ENCODE measurements around the gene TUT1. TPM values are rescaled to one million over a fixed set of nuclear protein-coding genes. Genes with fewer than 3 reads are reported as not detected.
"Not testable (repeated sequence)": the region's sequence is repeated elsewhere in the genome, so short reads cannot be mapped to it uniquely, and the experiment has no call there.

The TUT1 gene
- total RNA-seq, 1 experiment from 2014 or later, result 27.2 TPM

DNA sequence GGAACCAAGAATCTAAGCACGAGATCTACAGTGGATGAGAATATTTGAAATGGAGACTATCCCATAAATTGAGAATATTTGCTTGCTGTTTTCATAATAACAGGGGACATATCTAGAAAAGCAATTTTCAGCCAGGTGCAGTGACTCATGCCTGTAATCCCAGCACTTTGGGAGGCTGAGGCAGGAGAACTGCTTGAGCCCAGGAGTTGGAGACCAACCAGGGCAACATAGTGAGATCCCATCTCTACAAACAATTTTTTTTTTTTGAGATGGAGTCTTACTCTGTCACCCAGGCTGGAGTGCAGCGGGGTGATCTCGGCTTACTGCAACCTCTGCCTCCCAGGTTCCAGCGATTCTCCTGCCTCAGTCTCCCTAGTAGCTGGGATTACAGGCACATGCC is 9.6 kb downstream of the TUT1 start:
- peaks cover 75% of the 10 kb centered on the region for H3K36me3 Mint-ChIP-seq (ENCODE audit: insufficient read depth, unreplicated experiment)
- H3K27ac Mint-ChIP-seq (ENCODE audit: unreplicated experiment); H3K4me3 Mint-ChIP-seq (ENCODE audit: unreplicated experiment); H3K9me3 ChIP-seq; DNase-seq; H3K4me3 ChIP-seq (ENCODE audit: low read depth, low read length); H3K27me3 ChIP-seq (replicated peaks; ENCODE audit: control insufficient read depth, insufficient read depth, low read length); intact Hi-C loops (cut with micrococcal nuclease; ENCODE audit: unreplicated experiment); H3K36me3 ChIP-seq (ENCODE audit: control insufficient read depth, insufficient read depth, low read length); BruUV-seq (replicated peaks); H3K9me3 Mint-ChIP-seq (ENCODE audit: unreplicated experiment); H3K27me3 Mint-ChIP-seq (ENCODE audit: insufficient read depth, unreplicated experiment); POLR2A ChIA-PET; H3K4me1 ChIP-seq: not testable (repeated sequence)
- CTCF ChIA-PET, result interaction anchor here (1.0 kb wide), 1 partner anchor 10 kb away, joined by 4 read pairs; the partner anchor contains the start of gene TUT1
- H3K4me1 Mint-ChIP-seq (ENCODE audit: low read depth, unreplicated experiment), result peaks cover 16% of the 10 kb centered on the region

GRCh38 chr11:62580959-62581715 is 10.2 kb downstream of the TUT1 start:
- intact Hi-C loops (cut with micrococcal nuclease; ENCODE audit: unreplicated experiment), result no loop called here
- peaks cover 5% of the 10 kb centered on the region; the same call in 1 of the 2 replicates for H3K36me3 ChIP-seq (ENCODE audit: control insufficient read depth, insufficient read depth, low read length)
- no peaks in the 10 kb centered on the region for H3K27me3 Mint-ChIP-seq (ENCODE audit: insufficient read depth, unreplicated experiment)
- CTCF ChIA-PET, result interaction anchor here (1.0 kb wide), 1 partner anchor 10 kb away, joined by 4 read pairs; the partner anchor contains the start of gene TUT1
- TF ChIP-seq, protein P1, sequence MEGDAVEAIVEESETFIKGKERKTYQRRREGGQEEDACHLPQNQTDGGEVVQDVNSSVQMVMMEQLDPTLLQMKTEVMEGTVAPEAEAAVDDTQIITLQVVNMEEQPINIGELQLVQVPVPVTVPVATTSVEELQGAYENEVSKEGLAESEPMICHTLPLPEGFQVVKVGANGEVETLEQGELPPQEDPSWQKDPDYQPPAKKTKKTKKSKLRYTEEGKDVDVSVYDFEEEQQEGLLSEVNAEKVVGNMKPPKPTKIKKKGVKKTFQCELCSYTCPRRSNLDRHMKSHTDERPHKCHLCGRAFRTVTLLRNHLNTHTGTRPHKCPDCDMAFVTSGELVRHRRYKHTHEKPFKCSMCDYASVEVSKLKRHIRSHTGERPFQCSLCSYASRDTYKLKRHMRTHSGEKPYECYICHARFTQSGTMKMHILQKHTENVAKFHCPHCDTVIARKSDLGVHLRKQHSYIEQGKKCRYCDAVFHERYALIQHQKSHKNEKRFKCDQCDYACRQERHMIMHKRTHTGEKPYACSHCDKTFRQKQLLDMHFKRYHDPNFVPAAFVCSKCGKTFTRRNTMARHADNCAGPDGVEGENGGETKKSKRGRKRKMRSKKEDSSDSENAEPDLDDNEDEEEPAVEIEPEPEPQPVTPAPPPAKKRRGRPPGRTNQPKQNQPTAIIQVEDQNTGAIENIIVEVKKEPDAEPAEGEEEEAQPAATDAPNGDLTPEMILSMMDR (IDR thresholded peaks at IDR 0.05; ENCODE audit: insufficient read depth in 1 of 2, low read depth in 1 of 2, low read length in 1 of 2, severe bottlenecking in 1 of 2, unreplicated experiment in 1 of 2), result no peak
- no peaks in the 10 kb centered on the region for H3K9me3 ChIP-seq
- H3K27me3 ChIP-seq (replicated peaks; ENCODE audit: control insufficient read depth, insufficient read depth, low read length), result no peaks in the 10 kb centered on the region
- no peak for DNase-seq
- H3K4me1 Mint-ChIP-seq (ENCODE audit: low read depth, unreplicated experiment), result peaks cover 22% of the 10 kb centered on the region
- no peaks in the 10 kb centered on the region for H3K9me3 Mint-ChIP-seq (ENCODE audit: unreplicated experiment)
- no peak overlapping the region for H3K4me3 ChIP-seq (ENCODE audit: low read depth, low read length)
- no TSS peak for BruUV-seq (replicated peaks)
- no peak overlapping the region for H3K27ac Mint-ChIP-seq (ENCODE audit: unreplicated experiment)
- no peak overlapping the region for H3K4me3 Mint-ChIP-seq (ENCODE audit: unreplicated experiment)
- no peaks in the 10 kb centered on the region for H3K4me1 ChIP-seq
- H3K36me3 Mint-ChIP-seq (ENCODE audit: insufficient read depth, unreplicated experiment), result peaks cover 76% of the 10 kb centered on the region
- POLR2A ChIA-PET, result interaction anchor here (0.5 kb wide), 1 partner anchor 82 kb away, joined by 3 read pairs; no protein-coding TSS in a partner anchor

DNA sequence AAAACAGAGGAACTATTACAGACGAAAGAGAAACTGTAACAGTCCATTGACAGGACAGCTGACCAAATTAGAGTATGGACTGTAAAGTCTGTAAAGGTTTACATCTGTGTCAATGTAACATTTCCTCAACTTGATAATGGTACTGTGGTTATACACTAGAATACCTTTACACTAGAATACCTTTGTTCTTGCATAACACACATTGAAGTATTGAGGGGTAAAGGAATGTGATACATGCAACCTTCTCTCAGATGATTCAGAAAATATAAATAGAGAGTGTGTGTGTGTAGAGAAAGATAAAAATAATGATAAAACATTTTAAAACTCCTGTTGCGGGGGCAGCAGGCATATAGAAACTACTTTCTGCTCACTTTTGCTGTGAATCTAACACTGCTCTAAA is 12.1 kb downstream of the TUT1 start:
- H3K27me3 ChIP-seq (replicated peaks; ENCODE audit: control insufficient read depth, insufficient read depth, low read length), result no peaks in the 10 kb centered on the region
- TF ChIP-seq, protein P1 (IDR thresholded peaks at IDR 0.05; ENCODE audit: insufficient read depth in 1 of 2, low read depth in 1 of 2, low read length in 1 of 2, severe bottlenecking in 1 of 2, unreplicated experiment in 1 of 2), result no peak
- DNase-seq, result no peak
- intact Hi-C loops (cut with micrococcal nuclease; ENCODE audit: unreplicated experiment), result no loop called here
- H3K36me3 ChIP-seq (ENCODE audit: control insufficient read depth, insufficient read depth, low read length), result peaks cover 3% of the 10 kb centered on the region; the same call in 1 of the 2 replicates
- no peak overlapping the region for H3K4me3 Mint-ChIP-seq (ENCODE audit: unreplicated experiment)
- ChIA-PET CTCF (no interaction called here), POLR2A (interaction anchor here (1.3 kb wide), 1 partner anchor 12 kb away, joined by 3 read pairs; the partner anchor contains the start of gene TUT1)
- H3K4me1 Mint-ChIP-seq (ENCODE audit: low read depth, unreplicated experiment), result peaks cover 38% of the 10 kb centered on the region
- BruUV-seq (replicated peaks), result no TSS peak
- peaks cover 74% of the 10 kb centered on the region for H3K36me3 Mint-ChIP-seq (ENCODE audit: insufficient read depth, unreplicated experiment)
- H3K4me3 ChIP-seq (ENCODE audit: low read depth, low read length), result no peak overlapping the region
- H3K27me3 Mint-ChIP-seq (ENCODE audit: insufficient read depth, unreplicated experiment), result no peaks in the 10 kb centered on the region
- H3K27ac Mint-ChIP-seq (ENCODE audit: unreplicated experiment), result no peak overlapping the region
- no peaks in the 10 kb centered on the region for H3K9me3 ChIP-seq
- H3K4me1 ChIP-seq, result peaks cover 7% of the 10 kb centered on the region; the same call in 1 of the 2 replicates
- no peaks in the 10 kb centered on the region for H3K9me3 Mint-ChIP-seq (ENCODE audit: unreplicated experiment)

Measured in Caco-2 (cell line).